Measurements from ENCODE around the gene NPM1.

- TF ChIP-seq CTCF (IDR thresholded peaks at IDR 0.05) (no peak), POLR2A (IDR thresholded peaks at IDR 0.05) (no peak)
These were observed 51.1 kb downstream of the NPM1 start for GRCh38 chr5:171438738-171439137.
